ENCODE data around the gene RPL9. TPM values are rescaled to one million over a fixed set of nuclear protein-coding genes. Genes with fewer than 3 reads are reported as not detected.

RPL9 gene
- polyA plus RNA-seq, 2 donors: 1,586 to 1,928 TPM

DNA sequence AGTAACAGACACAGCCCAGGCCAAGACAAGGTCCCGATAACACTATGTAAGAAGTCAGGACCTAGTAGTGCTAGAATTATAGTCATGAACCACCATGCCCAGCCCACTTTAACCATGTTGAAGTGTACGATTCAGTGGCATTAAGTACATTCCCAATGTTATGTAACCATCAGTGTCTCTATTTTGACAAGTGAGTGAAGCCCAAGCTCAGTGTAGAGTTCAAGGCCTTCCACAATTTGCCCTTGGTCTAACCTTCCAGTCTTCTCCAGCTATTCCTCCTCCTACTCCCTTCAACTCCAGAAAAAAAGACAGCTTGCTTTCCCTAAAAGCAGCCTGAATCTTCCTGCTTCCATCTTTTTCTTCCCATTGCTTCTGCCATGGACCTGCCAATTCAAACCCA, 31.6 kb upstream of the RPL9 start:
- H3K27ac ChIP-seq (ENCODE audit: low read depth in 2 of 2, low read length in 1 of 2): no peak overlapping the region
- peaks cover 0 to 2% of the 10 kb centered on the region in 2 donors for H3K9me3 ChIP-seq (ENCODE audit: control insufficient read depth in 2 of 2, insufficient read depth in 1 of 2, low read depth in 1 of 2, low read length in 1 of 2)
- no peaks in the 10 kb centered on the region for H3K36me3 ChIP-seq (ENCODE audit: control insufficient read depth in 2 of 2, insufficient read depth in 2 of 2, low read length in 1 of 2)
- no peaks in the 10 kb centered on the region for H3K27me3 ChIP-seq (ENCODE audit: control insufficient read depth in 1 of 2, insufficient read depth in 2 of 2, low read length in 2 of 2)
- H3K4me3 ChIP-seq (ENCODE audit: low read depth in 1 of 2, low read length in 2 of 2): no peak overlapping the region
- 92 to 94% methylated on average over 2 of the region's 2 CpGs for WGBS, 2 donors
- H3K4me1 ChIP-seq (ENCODE audit: control insufficient read depth in 2 of 2, insufficient read depth in 2 of 2, low read length in 1 of 2): no peaks in the 10 kb centered on the region

DNA sequence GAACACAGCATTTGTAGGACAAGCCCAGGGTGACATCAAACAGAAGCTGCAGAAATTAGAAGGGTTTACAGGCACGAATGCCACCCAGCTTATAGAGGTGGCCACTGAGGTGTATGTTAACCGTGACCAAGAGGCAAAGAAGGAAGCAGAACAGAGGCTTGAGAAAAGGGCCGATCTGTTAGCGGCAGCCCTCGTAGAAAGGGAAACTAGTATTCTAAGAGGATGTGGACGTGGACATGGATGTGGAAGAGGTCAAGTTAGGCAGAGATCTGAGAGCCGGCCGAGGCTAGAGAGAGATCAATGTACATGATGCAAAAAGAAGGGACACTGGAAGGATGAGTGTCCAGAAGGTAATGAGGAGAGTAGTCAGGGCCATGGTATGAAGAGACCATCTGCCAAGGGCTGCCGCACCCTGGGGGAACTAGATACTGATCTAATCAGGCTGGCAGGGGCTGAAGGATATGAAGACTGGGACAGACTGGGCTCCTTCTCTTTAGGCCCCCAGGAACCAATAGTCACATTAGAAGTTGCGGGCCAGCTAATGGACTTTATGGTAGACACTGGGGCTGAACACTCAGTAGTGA, 27.6 kb upstream of the RPL9 start:
- H3K27ac ChIP-seq (ENCODE audit: low read depth in 2 of 2, low read length in 1 of 2): no peak overlapping the region
- no peaks in the 10 kb centered on the region for H3K27me3 ChIP-seq (ENCODE audit: control insufficient read depth in 1 of 2, insufficient read depth in 2 of 2, low read length in 2 of 2)
- WGBS, 2 donors: 84 to 86% methylated on average over 10 of the region's 10 CpGs

DNA sequence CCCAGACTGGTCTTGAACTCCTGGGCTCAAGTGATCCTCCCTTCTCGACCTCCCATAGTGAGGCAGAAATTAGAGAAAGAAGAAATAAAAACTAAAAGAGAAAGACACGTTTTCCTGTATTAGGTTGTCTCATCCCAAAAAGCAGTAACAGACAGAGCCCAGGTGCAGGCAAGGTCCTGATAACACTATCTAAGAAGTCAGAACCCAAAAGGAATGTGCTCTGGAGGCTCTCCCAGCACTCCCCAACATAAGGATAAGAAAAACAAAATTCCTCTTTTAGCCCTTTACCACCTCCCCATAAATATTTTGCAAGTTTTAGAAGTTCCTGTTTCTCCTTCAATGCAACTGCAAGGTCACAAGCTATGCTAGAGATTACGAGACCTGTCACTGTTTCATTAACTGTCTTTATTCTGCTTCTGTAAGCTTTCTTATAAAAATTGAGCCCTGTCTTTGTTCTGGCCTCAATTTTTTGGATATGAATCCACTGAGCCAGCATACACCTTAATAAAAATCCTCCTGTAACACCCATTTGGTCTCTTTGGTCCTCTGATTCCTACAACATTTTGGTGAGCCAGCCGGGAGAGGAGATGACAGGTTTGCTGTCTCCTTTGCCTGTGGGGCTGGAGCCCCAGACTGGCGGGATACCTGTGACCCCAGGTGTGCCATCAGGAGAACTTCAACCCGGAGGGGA, 26.0 kb upstream of the RPL9 start:
- H3K27me3 ChIP-seq (ENCODE audit: control insufficient read depth in 1 of 2, insufficient read depth in 2 of 2, low read length in 2 of 2): no peaks in the 10 kb centered on the region
- peaks cover 2 to 6% of the 10 kb centered on the region in 2 donors for H3K9me3 ChIP-seq (ENCODE audit: control insufficient read depth in 2 of 2, insufficient read depth in 1 of 2, low read depth in 1 of 2, low read length in 1 of 2)
- no peak overlapping the region for H3K27ac ChIP-seq (ENCODE audit: low read depth in 2 of 2, low read length in 1 of 2)
- H3K36me3 ChIP-seq (ENCODE audit: control insufficient read depth in 2 of 2, insufficient read depth in 2 of 2, low read length in 1 of 2): no peaks in the 10 kb centered on the region
- WGBS, 2 donors: 87 to 95% methylated on average over 6 of the region's 6 CpGs
- no peaks in the 10 kb centered on the region for H3K4me1 ChIP-seq (ENCODE audit: control insufficient read depth in 2 of 2, insufficient read depth in 2 of 2, low read length in 1 of 2)
- H3K4me3 ChIP-seq (ENCODE audit: low read depth in 1 of 2, low read length in 2 of 2): no peak overlapping the region

More for the DNA sequence above, 27.6 kb upstream of the RPL9 start:
- Histone ChIP-seq H3K4me3 (ENCODE audit: low read depth in 1 of 2, low read length in 2 of 2) (no peak overlapping the region), H3K9me3 (ENCODE audit: control insufficient read depth in 2 of 2, insufficient read depth in 1 of 2, low read depth in 1 of 2, low read length in 1 of 2) (peaks cover 2 to 6% of the 10 kb centered on the region in 2 donors), H3K4me1 (ENCODE audit: control insufficient read depth in 2 of 2, insufficient read depth in 2 of 2, low read length in 1 of 2) (no peaks in the 10 kb centered on the region), H3K36me3 (ENCODE audit: control insufficient read depth in 2 of 2, insufficient read depth in 2 of 2, low read length in 1 of 2) (no peaks in the 10 kb centered on the region)

DNA sequence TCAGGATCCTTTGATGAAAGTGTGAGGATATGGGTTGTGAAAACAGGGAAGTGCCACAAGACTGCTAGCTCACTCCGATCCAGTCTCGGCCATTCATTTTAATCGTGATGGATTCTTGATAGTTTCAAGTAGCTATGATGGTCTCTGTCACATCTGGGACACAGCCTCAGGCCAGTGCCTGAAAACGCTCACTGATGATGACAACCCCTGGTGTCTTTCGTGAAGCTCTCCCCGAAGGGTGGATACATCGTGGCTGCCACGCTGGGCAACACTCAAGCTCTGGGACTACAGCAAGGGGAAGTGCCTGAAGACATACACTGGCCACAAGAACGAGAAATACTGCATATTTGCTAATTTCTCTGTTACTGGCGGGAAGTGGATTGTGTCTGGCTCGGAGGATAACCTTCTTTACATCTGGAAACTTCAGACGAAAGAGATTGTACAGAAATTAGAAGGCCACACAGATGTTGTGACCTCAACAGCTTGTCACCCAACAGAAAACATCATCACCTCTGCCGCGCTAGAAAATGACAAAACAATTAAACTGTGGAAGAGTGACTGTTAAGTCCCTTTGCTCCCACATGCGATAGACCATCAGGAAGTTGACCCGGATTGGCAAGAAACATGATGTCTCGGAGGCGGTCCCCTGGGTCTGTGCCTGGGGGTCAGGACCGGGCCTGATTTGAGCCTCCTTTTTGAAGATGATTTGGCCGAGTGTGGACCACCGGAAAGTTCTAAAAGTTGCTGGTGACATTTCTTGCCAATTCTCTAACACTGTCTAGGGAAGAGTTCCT, 22.4 kb upstream of the RPL9 start:
- no peaks in the 10 kb centered on the region for H3K4me1 ChIP-seq (ENCODE audit: control insufficient read depth in 2 of 2, insufficient read depth in 2 of 2, low read length in 1 of 2)
- no peaks in the 10 kb centered on the region for H3K27me3 ChIP-seq (ENCODE audit: control insufficient read depth in 1 of 2, insufficient read depth in 2 of 2, low read length in 2 of 2)
- no peaks in the 10 kb centered on the region for H3K36me3 ChIP-seq (ENCODE audit: control insufficient read depth in 2 of 2, insufficient read depth in 2 of 2, low read length in 1 of 2)
- no peak overlapping the region for H3K27ac ChIP-seq (ENCODE audit: low read depth in 2 of 2, low read length in 1 of 2)
- peaks cover 2 to 6% of the 10 kb centered on the region in 2 donors for H3K9me3 ChIP-seq (ENCODE audit: control insufficient read depth in 2 of 2, insufficient read depth in 1 of 2, low read depth in 1 of 2, low read length in 1 of 2)
- 86 to 89% methylated on average over 21 of the region's 21 CpGs for WGBS, 2 donors
- no peak overlapping the region for H3K4me3 ChIP-seq (ENCODE audit: low read depth in 1 of 2, low read length in 2 of 2)

DNA sequence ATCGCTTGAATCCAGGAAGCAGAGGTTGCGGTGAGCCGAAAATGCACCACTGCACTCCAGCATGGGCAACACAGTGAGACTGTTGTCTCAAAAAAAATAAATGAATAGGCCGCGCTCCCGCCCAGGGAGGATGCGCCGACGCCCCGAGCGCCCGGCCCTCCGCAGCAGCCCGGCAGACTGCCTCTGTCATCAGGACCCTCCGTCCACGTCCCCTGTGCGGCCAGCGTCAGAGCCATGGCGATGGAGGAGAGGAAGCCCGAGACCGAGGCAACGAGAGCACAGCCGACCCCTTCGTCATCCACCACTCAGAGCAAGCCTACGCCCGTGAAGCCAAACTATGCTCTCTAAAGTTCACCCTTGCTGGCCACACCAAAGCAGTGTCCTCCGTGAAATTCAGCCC, 21.5 kb upstream of the RPL9 start:
- Histone ChIP-seq H3K36me3 (ENCODE audit: control insufficient read depth in 2 of 2, insufficient read depth in 2 of 2, low read length in 1 of 2) (no peaks in the 10 kb centered on the region), H3K4me3 (ENCODE audit: low read depth in 1 of 2, low read length in 2 of 2) (no peak overlapping the region), H3K27ac (ENCODE audit: low read depth in 2 of 2, low read length in 1 of 2) (no peak overlapping the region), H3K9me3 (ENCODE audit: control insufficient read depth in 2 of 2, insufficient read depth in 1 of 2, low read depth in 1 of 2, low read length in 1 of 2) (peaks cover 2 to 4% of the 10 kb centered on the region in 2 donors), H3K4me1 (ENCODE audit: control insufficient read depth in 2 of 2, insufficient read depth in 2 of 2, low read length in 1 of 2) (no peaks in the 10 kb centered on the region), H3K27me3 (ENCODE audit: control insufficient read depth in 1 of 2, insufficient read depth in 2 of 2, low read length in 2 of 2) (no peaks in the 10 kb centered on the region)
- WGBS, 2 donors: 97 to 98% methylated on average over 27 of the region's 27 CpGs

DNA sequence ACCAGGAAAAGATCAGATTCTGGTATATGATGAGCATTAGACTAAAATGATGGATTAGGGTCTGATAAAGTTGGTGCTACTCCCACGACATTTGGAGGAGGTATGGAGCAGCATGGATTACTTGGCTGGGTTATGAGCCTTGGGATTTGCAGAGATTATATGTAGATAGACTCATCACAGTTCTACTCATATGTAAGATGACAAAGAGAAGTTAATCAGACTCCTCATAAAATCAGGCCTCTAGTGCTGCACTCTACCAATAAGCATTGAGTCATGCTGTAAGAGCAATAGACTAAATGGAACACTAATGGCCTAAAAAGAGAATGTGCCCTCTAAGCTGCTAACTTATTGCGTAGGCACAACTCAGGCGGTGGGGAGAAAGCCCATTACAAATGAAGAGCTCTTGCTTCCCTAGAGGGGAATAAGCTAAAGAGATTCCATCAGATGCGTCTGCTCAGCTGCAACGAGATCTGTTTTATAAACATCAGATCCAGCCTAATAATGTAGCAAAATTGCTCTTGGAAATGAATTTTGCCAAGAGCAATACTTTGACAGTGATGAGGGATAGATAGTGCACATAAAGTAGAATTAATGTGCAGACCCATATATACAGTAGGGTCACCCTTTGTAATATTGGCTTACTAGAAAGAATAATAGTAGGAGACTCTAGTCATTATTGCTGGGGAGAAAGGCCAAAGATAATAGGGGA, 17.6 kb upstream of the RPL9 start:
- H3K4me1 ChIP-seq (ENCODE audit: control insufficient read depth in 2 of 2, insufficient read depth in 2 of 2, low read length in 1 of 2): no peaks in the 10 kb centered on the region
- no peaks in the 10 kb centered on the region for H3K27me3 ChIP-seq (ENCODE audit: control insufficient read depth in 1 of 2, insufficient read depth in 2 of 2, low read length in 2 of 2)
- H3K4me3 ChIP-seq (ENCODE audit: low read depth in 1 of 2, low read length in 2 of 2): no peak overlapping the region
- H3K9me3 ChIP-seq (ENCODE audit: control insufficient read depth in 2 of 2, insufficient read depth in 1 of 2, low read depth in 1 of 2, low read length in 1 of 2): no peaks in the 10 kb centered on the region
- H3K36me3 ChIP-seq (ENCODE audit: control insufficient read depth in 2 of 2, insufficient read depth in 2 of 2, low read length in 1 of 2): no peaks in the 10 kb centered on the region
- 77 to 83% methylated on average over 5 of the region's 5 CpGs for WGBS, 2 donors
- H3K27ac ChIP-seq (ENCODE audit: low read depth in 2 of 2, low read length in 1 of 2): no peak overlapping the region

DNA sequence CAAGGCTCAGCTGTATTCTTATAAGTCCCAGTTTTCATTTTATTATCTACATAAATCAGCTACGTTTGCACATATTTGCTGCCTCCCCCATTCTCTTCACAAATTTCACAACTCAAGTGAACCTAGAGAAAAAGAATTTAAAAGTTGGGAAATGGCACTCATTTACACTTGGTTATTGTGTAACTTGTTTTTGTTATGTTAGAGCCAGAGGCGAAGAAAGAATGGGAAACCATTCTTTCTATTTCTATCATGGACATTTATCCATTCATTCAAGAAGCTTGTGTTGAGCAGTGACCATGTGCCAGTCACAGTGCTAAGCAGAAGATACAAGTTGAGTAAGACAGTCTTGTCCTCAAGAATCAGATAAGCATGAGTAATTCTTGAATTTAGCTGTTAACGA, 13.7 kb upstream of the RPL9 start:
- no peaks in the 10 kb centered on the region for H3K27me3 ChIP-seq (ENCODE audit: control insufficient read depth in 1 of 2, insufficient read depth in 2 of 2, low read length in 2 of 2)
- no peak overlapping the region for H3K27ac ChIP-seq (ENCODE audit: low read depth in 2 of 2, low read length in 1 of 2)
- H3K4me3 ChIP-seq (ENCODE audit: low read depth in 1 of 2, low read length in 2 of 2): no peak overlapping the region
- no peaks in the 10 kb centered on the region for H3K4me1 ChIP-seq (ENCODE audit: control insufficient read depth in 2 of 2, insufficient read depth in 2 of 2, low read length in 1 of 2)
- H3K9me3 ChIP-seq (ENCODE audit: control insufficient read depth in 2 of 2, insufficient read depth in 1 of 2, low read depth in 1 of 2, low read length in 1 of 2): no peaks in the 10 kb centered on the region
- 89 to 92% methylated on average over 3 of the region's 3 CpGs for WGBS, 2 donors
- no peaks in the 10 kb centered on the region for H3K36me3 ChIP-seq (ENCODE audit: control insufficient read depth in 2 of 2, insufficient read depth in 2 of 2, low read length in 1 of 2)

DNA sequence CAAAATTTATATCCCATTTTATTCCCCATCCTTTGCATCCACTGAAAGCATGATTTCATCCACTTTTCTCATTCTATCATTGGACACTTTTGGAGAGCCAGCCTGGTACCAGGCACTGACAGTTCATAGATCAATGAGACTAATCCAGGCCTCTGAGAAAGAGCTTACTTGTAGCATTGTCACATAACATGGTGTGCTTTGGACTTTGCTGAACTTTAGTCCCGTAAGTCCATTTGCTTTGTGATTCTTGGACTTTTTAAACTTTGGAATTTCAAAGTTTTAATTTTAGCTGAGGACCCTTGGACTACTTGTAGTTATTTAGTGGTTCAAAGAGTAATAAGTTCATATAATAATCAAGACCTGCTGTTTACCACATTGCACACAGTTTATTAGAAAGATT, 11.7 kb upstream of the RPL9 start:
- WGBS, 2 donors: 83 to 89% methylated on average over 1 of the region's 1 CpG
- no peak overlapping the region for H3K4me3 ChIP-seq (ENCODE audit: low read depth in 1 of 2, low read length in 2 of 2)
- H3K4me1 ChIP-seq (ENCODE audit: control insufficient read depth in 2 of 2, insufficient read depth in 2 of 2, low read length in 1 of 2): no peaks in the 10 kb centered on the region
- no peaks in the 10 kb centered on the region for H3K36me3 ChIP-seq (ENCODE audit: control insufficient read depth in 2 of 2, insufficient read depth in 2 of 2, low read length in 1 of 2)
- H3K9me3 ChIP-seq (ENCODE audit: control insufficient read depth in 2 of 2, insufficient read depth in 1 of 2, low read depth in 1 of 2, low read length in 1 of 2): no peaks in the 10 kb centered on the region
- H3K27ac ChIP-seq (ENCODE audit: low read depth in 2 of 2, low read length in 1 of 2): no peak overlapping the region
- H3K27me3 ChIP-seq (ENCODE audit: control insufficient read depth in 1 of 2, insufficient read depth in 2 of 2, low read length in 2 of 2): no peaks in the 10 kb centered on the region

DNA sequence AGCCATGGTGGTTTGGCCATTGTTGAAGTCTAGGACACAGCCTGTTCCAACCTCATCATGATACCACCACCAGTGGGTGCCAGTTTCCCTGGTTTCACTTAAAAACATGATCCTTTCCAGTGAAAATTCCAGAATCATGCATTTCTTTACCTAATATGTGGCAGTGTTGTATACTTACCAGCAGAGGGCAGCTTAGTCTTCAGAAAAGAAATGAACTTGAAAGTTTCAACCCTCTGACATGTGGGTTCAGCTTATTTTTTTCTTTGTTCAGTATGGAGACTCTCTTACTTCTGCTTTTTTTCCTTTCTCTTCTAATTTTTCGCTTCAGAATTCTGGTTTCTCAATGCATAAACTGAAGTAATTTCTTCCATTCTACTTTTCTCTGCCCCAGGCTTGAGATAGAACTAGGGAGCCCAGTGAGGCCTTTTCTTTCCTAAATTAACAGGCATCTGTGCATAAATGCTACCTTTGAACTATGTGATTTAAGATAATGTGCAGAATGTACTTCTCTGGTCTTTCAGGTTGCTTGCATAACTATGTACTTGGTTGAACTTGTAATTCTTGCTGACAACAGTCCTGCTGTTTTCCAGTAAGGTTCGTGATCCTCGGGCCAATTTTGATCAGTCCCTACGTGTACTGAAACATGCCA, 10.8 kb upstream of the RPL9 start:
- peaks cover 0 to 2% of the 10 kb centered on the region in 2 donors for H3K36me3 ChIP-seq (ENCODE audit: control insufficient read depth in 2 of 2, insufficient read depth in 2 of 2, low read length in 1 of 2)
- 54 to 55% methylated on average over 4 of the region's 4 CpGs for WGBS, 2 donors

More for the DNA sequence above, 10.8 kb upstream of the RPL9 start:
- no peaks in the 10 kb centered on the region for H3K4me1 ChIP-seq (ENCODE audit: control insufficient read depth in 2 of 2, insufficient read depth in 2 of 2, low read length in 1 of 2)
- no peaks in the 10 kb centered on the region for H3K27me3 ChIP-seq (ENCODE audit: control insufficient read depth in 1 of 2, insufficient read depth in 2 of 2, low read length in 2 of 2)
- H3K4me3 ChIP-seq (ENCODE audit: low read depth in 1 of 2, low read length in 2 of 2): no peak overlapping the region
- H3K9me3 ChIP-seq (ENCODE audit: control insufficient read depth in 2 of 2, insufficient read depth in 1 of 2, low read depth in 1 of 2, low read length in 1 of 2): no peaks in the 10 kb centered on the region
- peak overlapping the region; percentile 49 to 54 for H3K27ac ChIP-seq (ENCODE audit: low read depth in 2 of 2, low read length in 1 of 2)
